CD14-positive monocyte (primary cell): ENCODE results near the gene R3HDM4. TPM values are rescaled to one million over a fixed set of nuclear protein-coding genes. Genes with fewer than 3 reads are reported as not detected.

Experiments used
- DNase-seq, 3 donors: peaks; one replicate each; pipeline ENCODE4 v3.0.0-alpha.2; 2011 to 2022
- H2AFZ ChIP-seq: 2 replicates; pipeline ENCODE4 v1.6.0; 2012; ENCODE audit warnings: mild to moderate bottlenecking, low read depth, low read length, inconsistent platforms; ENCODE audit not compliant: insufficient read depth, poor library complexity, severe bottlenecking
- H3K27ac ChIP-seq, 2 donors: 1 replicate in 1 of 2; 2 replicates in 1 of 2; pipeline ENCODE4 v1.5.1; 2012 to 2013; ENCODE audit warnings: low read length in 2 of 2, control low read depth in 1 of 2, inconsistent platforms in 1 of 2, low read depth in 1 of 2, mild to moderate bottlenecking in 1 of 2
- H3K27me3 ChIP-seq, 2 donors: one replicate each; pipeline versions ENCODE4 v1.6.0 to v1.6.1; 2011 to 2013; ENCODE audit warnings: low read length in 2 of 2; ENCODE audit not compliant: control insufficient read depth in 2 of 2, insufficient read depth in 2 of 2
- H3K36me3 ChIP-seq, 2 donors: replicated peaks in 1 of 2; 1 replicate in 1 of 2; 2 replicates in 1 of 2; pipeline versions ENCODE4 v1.5.1 to v1.6.1; 2012 to 2013; ENCODE audit warnings: low read length in 2 of 2, control low read depth in 1 of 2, inconsistent platforms in 1 of 2, mild to moderate bottlenecking in 1 of 2; ENCODE audit not compliant: insufficient read depth in 2 of 2, control insufficient read depth in 1 of 2
- H3K4me1 ChIP-seq, 2 donors: 1 replicate in 1 of 2; 2 replicates in 1 of 2; pipeline versions ENCODE4 v1.5.1 to v1.6.1; 2012 to 2013; ENCODE audit warnings: low read length in 2 of 2, control low read depth in 1 of 2, inconsistent platforms in 1 of 2, mild to moderate bottlenecking in 1 of 2, moderate library complexity in 1 of 2; ENCODE audit not compliant: insufficient read depth in 2 of 2, control insufficient read depth in 1 of 2
- H3K4me2 ChIP-seq: replicated peaks from 2 replicates; pipeline ENCODE3; 2012; ENCODE audit warnings: low read length, moderate library complexity, mild to moderate bottlenecking; ENCODE audit not compliant: poor library complexity, severe bottlenecking; ENCODE audit errors: extremely low read depth
- H3K4me3 ChIP-seq, 3 experiments: fragments of 200-600 bp in 1 of 3; sonication (generic) in 1 of 3; replicated peaks in 1 of 3; 1 replicate in 2 of 3; 2 replicates in 1 of 3; pipeline ENCODE4 v1.5.1; 2011 to 2013; ENCODE audit warnings: low read length in 3 of 3, mild to moderate bottlenecking in 3 of 3, control low read depth in 2 of 3, low read depth in 2 of 3, inconsistent platforms in 1 of 3, moderate library complexity in 1 of 3
- H3K79me2 ChIP-seq: 2 replicates; pipeline ENCODE4 v1.6.0; 2012; ENCODE audit warnings: mild to moderate bottlenecking, control low read depth, inconsistent platforms, low read length, moderate library complexity; ENCODE audit not compliant: insufficient read depth
- H3K9ac ChIP-seq: 2 replicates; pipeline ENCODE4 v1.6.0; 2017; ENCODE audit warnings: low read length, mild to moderate bottlenecking; ENCODE audit not compliant: insufficient read depth, poor library complexity, severe bottlenecking
- H3K9me3 ChIP-seq, 2 donors: replicated peaks in 1 of 2; 1 replicate in 1 of 2; 2 replicates in 1 of 2; pipeline versions ENCODE4 v1.5.1 to v1.6.1; 2012 to 2013; ENCODE audit warnings: low read length in 2 of 2, control low read depth in 1 of 2; ENCODE audit not compliant: control insufficient read depth in 1 of 2, insufficient read depth in 1 of 2
- H4K20me1 ChIP-seq: 2 replicates; pipeline ENCODE4 v1.6.0; 2012; ENCODE audit warnings: mild to moderate bottlenecking, low read length, control low read depth, moderate library complexity; ENCODE audit not compliant: insufficient read depth
- H3K27ac Mint-ChIP-seq, 7 donors: one replicate each; pipeline ENCODE4 v1.8.0; 2020; ENCODE audit warnings: mild to moderate bottlenecking in 7 of 7, mixed read lengths in 7 of 7, moderate library complexity in 6 of 7, inconsistent platforms in 2 of 7
- H3K27me3 Mint-ChIP-seq, 3 donors: one replicate each; pipeline ENCODE4 v1.8.0; 2021 to 2022; ENCODE audit warnings: low read depth in 3 of 3, mild to moderate bottlenecking in 3 of 3, mixed read lengths in 3 of 3, moderate library complexity in 3 of 3, inconsistent platforms in 1 of 3
- H3K36me3 Mint-ChIP-seq, 2 donors: one replicate each; pipeline ENCODE4 v1.8.0; 2020; ENCODE audit warnings: mixed read lengths in 2 of 2, inconsistent platforms in 1 of 2, mild to moderate bottlenecking in 1 of 2
- H3K4me1 Mint-ChIP-seq: one replicate; pipeline ENCODE4 v1.8.0; 2020; ENCODE audit warnings: mild to moderate bottlenecking, mixed read lengths
- H3K4me3 Mint-ChIP-seq, 2 donors: one replicate each; pipeline ENCODE4 v1.8.0; 2020; ENCODE audit warnings: mild to moderate bottlenecking in 2 of 2, mixed read lengths in 2 of 2, moderate library complexity in 1 of 2
- H3K9me3 Mint-ChIP-seq, 7 donors: one replicate each; pipeline ENCODE4 v1.8.0; 2020 to 2022; ENCODE audit warnings: mixed read lengths in 7 of 7, mild to moderate bottlenecking in 6 of 7, moderate library complexity in 6 of 7, inconsistent platforms in 2 of 7
- WGBS: methylation state at CpG from one replicate; pipeline ENCODE4 v1.1.5; 2013; ENCODE audit warnings: missing lambda C conversion rate; ENCODE audit not compliant: insufficient coverage; 5-methylcytosine and 5-hydroxymethylcytosine counted together
- intact Hi-C, 2 donors: fragments of 100-400 bp; cut with micrococcal nuclease; formaldehyde crosslinking; loops; one replicate each; pipeline versions ENCODE4 v1.15.0 to v1.15.1; 2023
- polyA plus RNA-seq, 3 donors: library from polyadenylated mRNA; depleted of rRNA in 1 of 3; unstranded in 2 of 3; stranded (reverse) in 1 of 3; fragments of 300-500 nt in 2 of 3; fragments of >200 nt in 1 of 3; fragmentation: Illumina TruSeq in 2 of 3; gene quantifications; 1 replicate in 2 of 3; 2 replicates in 1 of 3; pipeline ENCODE4 v1.2.3, GENCODE V29; 2012 to 2021
- TF ChIP-seq, protein P1 (sequence below): fragments of 200-600 bp; IDR thresholded peaks from one replicate; pipeline ENCODE4 v1.8.0; 2022; ENCODE audit warnings: antibody characterized with exemption, mild to moderate bottlenecking

The R3HDM4 gene
- polyA plus RNA-seq, 3 donors, result 70.8 to 99.9 (median 78.7) TPM

DNA sequence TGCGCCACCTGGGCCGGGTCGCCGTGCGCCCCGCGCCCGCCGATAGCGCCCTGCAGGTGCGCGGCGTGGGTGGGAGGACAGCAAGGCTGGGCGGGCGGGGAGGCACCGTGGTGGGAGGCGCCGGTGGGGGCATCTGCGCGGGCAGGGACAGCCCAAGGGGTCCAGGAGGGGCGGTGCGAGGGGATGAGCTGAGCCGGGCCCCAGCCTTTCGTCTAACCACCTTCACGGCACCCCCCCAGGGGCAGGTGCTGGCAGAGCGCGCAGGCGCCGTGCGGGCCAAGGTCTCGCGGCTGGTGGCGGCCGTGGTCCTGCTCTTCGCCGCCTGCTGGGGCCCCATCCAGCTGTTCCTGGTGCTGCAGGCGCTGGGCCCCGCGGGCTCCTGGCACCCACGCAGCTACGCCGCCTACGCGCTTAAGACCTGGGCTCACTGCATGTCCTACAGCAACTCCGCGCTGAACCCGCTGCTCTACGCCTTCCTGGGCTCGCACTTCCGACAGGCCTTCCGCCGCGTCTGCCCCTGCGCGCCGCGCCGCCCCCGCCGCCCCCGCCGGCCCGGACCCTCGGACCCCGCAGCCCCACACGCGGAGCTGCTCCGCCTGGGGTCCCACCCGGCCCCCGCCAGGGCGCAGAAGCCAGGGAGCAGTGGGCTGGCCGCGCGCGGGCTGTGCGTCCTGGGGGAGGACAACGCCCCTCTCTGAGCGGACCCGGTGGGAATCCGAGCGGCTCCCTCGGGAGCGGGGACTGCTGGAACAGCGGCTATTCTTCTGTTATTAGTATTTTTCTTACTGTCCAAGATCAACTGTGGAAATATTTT is 7.2 kb upstream of the R3HDM4 start:
- Histone ChIP-seq H3K27me3 (peaks cover 23 to 47% of the 10 kb centered on the region in 2 donors), H2AFZ (peak overlapping the region; percentile 37), H3K36me3 (no peaks in the 10 kb centered on the region), H3K9me3 (no peaks in the 10 kb centered on the region), H3K4me2 (peak overlapping the region; percentile 74), H3K27ac (no peak overlapping the region), H3K9ac (peak overlapping the region; percentile 8), H4K20me1 (peaks cover 9% of the 10 kb centered on the region), H3K4me3 (peak overlapping the region in 1 of 3 experiments; percentile 55), H3K79me2 (peaks cover 16% of the 10 kb centered on the region), H3K4me1 (peaks cover 48 to 61% of the 10 kb centered on the region in 2 donors)
- Mint-ChIP-seq H3K9me3 (peaks cover 0 to 7% (median 3%) of the 10 kb centered on the region in 7 donors), H3K4me1 (peaks cover 30% of the 10 kb centered on the region), H3K36me3 (peaks cover 0 to 2% of the 10 kb centered on the region in 2 donors), H3K27ac (no peak overlapping the region), H3K4me3 (peak overlapping the region; percentile 39 to 86), H3K27me3 (peaks cover 45 to 62% (median 56%) of the 10 kb centered on the region in 3 donors)
- peak in 2 of 3 donors; percentile 28 to 38 for DNase-seq
- TF ChIP-seq, protein P1, sequence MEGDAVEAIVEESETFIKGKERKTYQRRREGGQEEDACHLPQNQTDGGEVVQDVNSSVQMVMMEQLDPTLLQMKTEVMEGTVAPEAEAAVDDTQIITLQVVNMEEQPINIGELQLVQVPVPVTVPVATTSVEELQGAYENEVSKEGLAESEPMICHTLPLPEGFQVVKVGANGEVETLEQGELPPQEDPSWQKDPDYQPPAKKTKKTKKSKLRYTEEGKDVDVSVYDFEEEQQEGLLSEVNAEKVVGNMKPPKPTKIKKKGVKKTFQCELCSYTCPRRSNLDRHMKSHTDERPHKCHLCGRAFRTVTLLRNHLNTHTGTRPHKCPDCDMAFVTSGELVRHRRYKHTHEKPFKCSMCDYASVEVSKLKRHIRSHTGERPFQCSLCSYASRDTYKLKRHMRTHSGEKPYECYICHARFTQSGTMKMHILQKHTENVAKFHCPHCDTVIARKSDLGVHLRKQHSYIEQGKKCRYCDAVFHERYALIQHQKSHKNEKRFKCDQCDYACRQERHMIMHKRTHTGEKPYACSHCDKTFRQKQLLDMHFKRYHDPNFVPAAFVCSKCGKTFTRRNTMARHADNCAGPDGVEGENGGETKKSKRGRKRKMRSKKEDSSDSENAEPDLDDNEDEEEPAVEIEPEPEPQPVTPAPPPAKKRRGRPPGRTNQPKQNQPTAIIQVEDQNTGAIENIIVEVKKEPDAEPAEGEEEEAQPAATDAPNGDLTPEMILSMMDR, result no peak
- intact Hi-C loops, result loop anchor here (2.0 to 10.0 kb wide), 3 partner anchors 57 to 325 kb away; partner anchors contain the start of genes ATP5F1D (in 1 of the 2) and MIDN (in 1 of the 2)
- WGBS, result under 1% methylated on average over 70 of the region's 84 CpGs

DNA sequence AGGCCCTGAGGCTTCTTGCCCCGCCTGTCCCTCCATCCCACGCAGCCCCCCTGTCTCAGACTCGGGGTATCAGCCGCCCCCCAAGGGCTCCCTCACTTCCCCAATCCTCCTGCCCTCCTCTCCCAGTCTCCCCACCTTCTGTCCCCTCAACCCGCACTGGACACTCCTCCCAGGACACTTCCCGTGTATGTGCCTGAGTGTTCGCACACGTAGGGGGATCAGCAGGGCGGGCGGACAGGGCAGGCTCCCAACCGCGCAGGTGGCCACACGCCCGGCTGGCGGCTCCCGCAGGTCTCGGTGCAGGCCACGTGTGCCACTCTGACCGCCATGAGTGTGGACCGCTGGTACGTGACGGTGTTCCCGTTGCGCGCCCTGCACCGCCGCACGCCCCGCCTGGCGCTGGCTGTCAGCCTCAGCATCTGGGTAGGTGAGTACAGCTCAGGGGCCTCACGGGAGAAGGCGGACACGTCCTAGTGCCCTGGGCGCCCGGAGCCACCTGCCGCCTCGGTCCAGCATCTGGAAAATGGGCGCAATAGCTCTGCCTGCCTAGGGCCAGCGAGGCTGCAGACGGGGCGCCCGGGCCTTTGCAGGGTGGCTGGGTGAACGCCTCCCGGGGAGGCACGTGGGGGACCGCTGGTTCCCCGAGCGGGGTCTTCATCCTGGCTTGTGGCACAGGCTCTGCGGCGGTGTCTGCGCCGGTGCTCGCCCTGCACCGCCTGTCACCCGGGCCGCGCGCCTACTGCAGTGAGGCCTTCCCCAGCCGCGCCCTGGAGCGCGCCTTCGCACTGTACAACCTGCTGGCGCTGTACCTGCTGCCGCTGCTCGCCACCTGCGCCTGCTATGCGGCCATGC is 6.4 kb upstream of the R3HDM4 start:
- TF ChIP-seq, protein P1, result no peak
- Histone ChIP-seq H4K20me1 (peaks cover 9% of the 10 kb centered on the region), H3K9ac (no peak overlapping the region), H3K9me3 (no peaks in the 10 kb centered on the region), H3K27me3 (peaks cover 23 to 47% of the 10 kb centered on the region in 2 donors), H3K4me3 (peak overlapping the region in 1 of 3 experiments; percentile 55), H2AFZ (peak overlapping the region; percentile 37), H3K79me2 (peaks cover 8% of the 10 kb centered on the region), H3K4me1 (peaks cover 47 to 62% of the 10 kb centered on the region in 2 donors), H3K4me2 (peak overlapping the region; percentile 74), H3K27ac (no peak overlapping the region), H3K36me3 (no peaks in the 10 kb centered on the region)
- WGBS, result 1% methylated on average over 66 of the region's 68 CpGs
- DNase-seq, result no peak
- peaks cover 0 to 7% (median 3%) of the 10 kb centered on the region in 7 donors for H3K9me3 Mint-ChIP-seq
- H3K36me3 Mint-ChIP-seq, result peaks cover 0 to 2% of the 10 kb centered on the region in 2 donors
- H3K4me1 Mint-ChIP-seq, result peaks cover 35% of the 10 kb centered on the region
- intact Hi-C loops, result loop anchor here (2.0 to 10.0 kb wide), 4 partner anchors 57 to 325 kb away; partner anchors contain the start of genes ATP5F1D (in 1 of the 2) and MIDN (in 1 of the 2)
- peak overlapping the region in 1 of 2 donors; percentile 63 for H3K4me3 Mint-ChIP-seq
- peaks cover 45 to 62% (median 56%) of the 10 kb centered on the region in 3 donors for H3K27me3 Mint-ChIP-seq
- H3K27ac Mint-ChIP-seq, result no peak overlapping the region
